Measurements from ENCODE around the gene POTEI.
"Not testable (repeated sequence)": the region's sequence is repeated elsewhere in the genome, so short reads cannot be mapped to it uniquely, and the experiment has no call there.

POTEI gene

DNA sequence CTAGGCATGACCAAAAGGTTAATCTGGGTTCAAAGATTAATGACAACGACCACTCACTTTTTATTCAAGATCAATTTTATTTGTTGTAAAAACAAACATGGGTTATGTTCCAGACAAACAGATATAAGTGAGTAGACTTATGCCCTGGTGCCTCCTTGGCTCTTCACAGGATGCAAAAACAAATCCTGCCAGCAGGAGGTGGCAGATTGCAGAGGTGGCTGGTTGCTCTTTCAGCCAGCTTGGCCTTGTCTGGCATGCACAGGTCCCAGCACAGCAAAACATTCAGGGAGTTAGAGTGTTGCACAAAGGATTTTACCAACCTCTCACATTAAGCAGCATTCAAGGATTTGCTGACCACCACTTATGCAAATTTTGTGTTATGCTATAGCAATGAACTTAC lies 92.4 kb downstream of the POTEI start:
- H3K27ac Mint-ChIP-seq; H3K9me3 Mint-ChIP-seq; H3K4me3 Mint-ChIP-seq; H3K27me3 Mint-ChIP-seq; H3K36me3 Mint-ChIP-seq (ENCODE audit: low read depth); H3K4me1 Mint-ChIP-seq (ENCODE audit: low read depth); DNase-seq: not testable (repeated sequence)
